Measurements from ENCODE around the gene PTPRT. TPM values are rescaled to one million over a fixed set of nuclear protein-coding genes. Genes with fewer than 3 reads are reported as not detected.

PTPRT gene
- total and polyA plus RNA-seq, 2 donors (not counting 1 experiment from before 2014, with no cell fraction given) = not detected

GRCh38 chr20:42461965-42462593 lies 727.6 kb downstream of the PTPRT start:
- H2AFZ ChIP-seq (ENCODE audit: low read length) = no peak overlapping the region
- no peaks in the 10 kb centered on the region for H3K36me3 ChIP-seq (ENCODE audit: control insufficient read depth, insufficient read depth, low read length)
- H3K9ac ChIP-seq (ENCODE audit: insufficient read depth, low read length) = no peak overlapping the region
- H3K9me3 ChIP-seq (ENCODE audit: control insufficient read depth, insufficient read depth, low read depth, low read length) = no peaks in the 10 kb centered on the region
- no peaks in the 10 kb centered on the region for H3K79me2 ChIP-seq (ENCODE audit: control insufficient read depth, insufficient read depth, low read length)
- no peak for DNase-seq (ENCODE audit: low read depth in 2 of 2)
- H3K4me3 ChIP-seq (replicated peaks in 1 of 4; ENCODE audit: control extremely low read depth in 1 of 4, insufficient read depth in 1 of 4, low read depth in 3 of 4, low read length in 4 of 4) = no peak overlapping the region
- TF ChIP-seq CTCF (conservative IDR thresholded peaks at IDR 0.05 in 1 of 2, IDR thresholded peaks at IDR 0.05 in 1 of 2; ENCODE audit: low read depth in 1 of 2, low read length in 2 of 2) (no peak), EZH2 (IDR thresholded peaks at IDR 0.05; ENCODE audit: low read length, missing control alignments) (no peak)
- H3K4me2 ChIP-seq (ENCODE audit: extremely low read depth, insufficient read depth, low read length) = no peak overlapping the region
- no peaks in the 10 kb centered on the region for H3K4me1 ChIP-seq (ENCODE audit: control insufficient read depth, extremely low read depth, insufficient read depth, low read length)
- no peaks in the 10 kb centered on the region for H4K20me1 ChIP-seq (ENCODE audit: control insufficient read depth, extremely low read depth, insufficient read depth, low read length)
- no peak overlapping the region for H3K27ac ChIP-seq (ENCODE audit: insufficient read depth, low read length)
- no peaks in the 10 kb centered on the region for H3K27me3 ChIP-seq (ENCODE audit: control insufficient read depth, insufficient read depth, low read length)

- DNase-seq (ENCODE audit: low read depth in 2 of 2) = no peak
- no peak overlapping the region for H3K27ac ChIP-seq (ENCODE audit: insufficient read depth, low read length)
- H4K20me1 ChIP-seq (ENCODE audit: control insufficient read depth, extremely low read depth, insufficient read depth, low read length) = no peaks in the 10 kb centered on the region
- H3K79me2 ChIP-seq (ENCODE audit: control insufficient read depth, insufficient read depth, low read length) = no peaks in the 10 kb centered on the region
- H3K27me3 ChIP-seq (ENCODE audit: control insufficient read depth, insufficient read depth, low read length) = no peaks in the 10 kb centered on the region
- no peak for TF ChIP-seq EZH2 (IDR thresholded peaks at IDR 0.05; ENCODE audit: low read length, missing control alignments)
- TF ChIP-seq CTCF (conservative IDR thresholded peaks at IDR 0.05 in 1 of 2, IDR thresholded peaks at IDR 0.05 in 1 of 2; ENCODE audit: low read depth in 1 of 2, low read length in 2 of 2) = no peak
- H3K9ac ChIP-seq (ENCODE audit: insufficient read depth, low read length) = no peak overlapping the region
- H3K4me2 ChIP-seq (ENCODE audit: extremely low read depth, insufficient read depth, low read length) = no peak overlapping the region
- H2AFZ ChIP-seq (ENCODE audit: low read length) = no peak overlapping the region
- no peak overlapping the region for H3K4me3 ChIP-seq (replicated peaks in 1 of 4; ENCODE audit: control extremely low read depth in 1 of 4, insufficient read depth in 1 of 4, low read depth in 3 of 4, low read length in 4 of 4)
- H3K9me3 ChIP-seq (ENCODE audit: control insufficient read depth, insufficient read depth, low read depth, low read length) = no peaks in the 10 kb centered on the region
- H3K36me3 ChIP-seq (ENCODE audit: control insufficient read depth, insufficient read depth, low read length) = no peaks in the 10 kb centered on the region
- H3K4me1 ChIP-seq (ENCODE audit: control insufficient read depth, extremely low read depth, insufficient read depth, low read length) = no peaks in the 10 kb centered on the region
Observed at GRCh38 chr20:42461291-42461690, 728.4 kb downstream of the PTPRT start.

GRCh38 chr20:42447270-42447669 lies 742.4 kb downstream of the PTPRT start:
- Histone ChIP-seq H3K4me2 (ENCODE audit: extremely low read depth, insufficient read depth, low read length) (no peak overlapping the region), H3K27me3 (ENCODE audit: control insufficient read depth, insufficient read depth, low read length) (no peaks in the 10 kb centered on the region), H3K27ac (ENCODE audit: insufficient read depth, low read length) (no peak overlapping the region), H3K4me3 (replicated peaks in 1 of 4; ENCODE audit: control extremely low read depth in 1 of 4, insufficient read depth in 1 of 4, low read depth in 3 of 4, low read length in 4 of 4) (no peak overlapping the region), H2AFZ (ENCODE audit: low read length) (no peak overlapping the region), H4K20me1 (ENCODE audit: control insufficient read depth, extremely low read depth, insufficient read depth, low read length) (no peaks in the 10 kb centered on the region), H3K4me1 (ENCODE audit: control insufficient read depth, extremely low read depth, insufficient read depth, low read length) (no peaks in the 10 kb centered on the region), H3K9ac (ENCODE audit: insufficient read depth, low read length) (no peak overlapping the region), H3K9me3 (ENCODE audit: control insufficient read depth, insufficient read depth, low read depth, low read length) (no peaks in the 10 kb centered on the region), H3K79me2 (ENCODE audit: control insufficient read depth, insufficient read depth, low read length) (no peaks in the 10 kb centered on the region), H3K36me3 (ENCODE audit: control insufficient read depth, insufficient read depth, low read length) (no peaks in the 10 kb centered on the region)
- TF ChIP-seq CTCF (conservative IDR thresholded peaks at IDR 0.05 in 1 of 2, IDR thresholded peaks at IDR 0.05 in 1 of 2; ENCODE audit: low read depth in 1 of 2, low read length in 2 of 2) = no peak
- no peak for TF ChIP-seq EZH2 (IDR thresholded peaks at IDR 0.05; ENCODE audit: low read length, missing control alignments)
- DNase-seq (ENCODE audit: low read depth in 2 of 2) = no peak
